WERI-Rb-1 (cell line): Measurements from ENCODE around the gene TBX10.
A peak's percentile ranks its signal among the peaks of the same experiment; 100 is the strongest.

Experiments
- DNase-seq: peaks from one replicate; pipeline ENCODE4 v3.0.0-alpha.2; 2020
- H3K27ac ChIP-seq: fragments of 250-450 bp; sonication (Bioruptor Pico); 2 replicates; pipeline ENCODE4 v1.5.1; 2020; ENCODE audit warnings: mild to moderate bottlenecking, moderate library complexity
- H3K27me3 ChIP-seq: fragments of 250-450 bp; sonication (Bioruptor Pico); 2 replicates; pipeline ENCODE4 v1.5.1; 2021; ENCODE audit warnings: mild to moderate bottlenecking, low read depth, moderate library complexity; ENCODE audit not compliant: insufficient read depth, severe bottlenecking
- H3K36me3 ChIP-seq: fragments of 250-450 bp; sonication (Bioruptor Pico); 2 replicates; pipeline ENCODE4 v1.5.1; 2020; ENCODE audit warnings: mild to moderate bottlenecking, moderate library complexity
- H3K4me3 ChIP-seq: 2 replicates; pipeline ENCODE4 v1.5.1; 2011; ENCODE audit warnings: low read depth, mild to moderate bottlenecking, control low read depth, low read length
- H3K9me3 ChIP-seq: fragments of 250-450 bp; sonication (Bioruptor Pico); 2 replicates; pipeline ENCODE4 v1.5.1; 2021; ENCODE audit warnings: mild to moderate bottlenecking, moderate library complexity; ENCODE audit not compliant: severe bottlenecking
- TF ChIP-seq, protein P1 (sequence below): IDR thresholded peaks from 2 replicates; pipeline ENCODE4 v1.5.1; 2011; ENCODE audit warnings: low read depth, mild to moderate bottlenecking, control low read depth, inconsistent platforms, low read length

TBX10 gene

DNA sequence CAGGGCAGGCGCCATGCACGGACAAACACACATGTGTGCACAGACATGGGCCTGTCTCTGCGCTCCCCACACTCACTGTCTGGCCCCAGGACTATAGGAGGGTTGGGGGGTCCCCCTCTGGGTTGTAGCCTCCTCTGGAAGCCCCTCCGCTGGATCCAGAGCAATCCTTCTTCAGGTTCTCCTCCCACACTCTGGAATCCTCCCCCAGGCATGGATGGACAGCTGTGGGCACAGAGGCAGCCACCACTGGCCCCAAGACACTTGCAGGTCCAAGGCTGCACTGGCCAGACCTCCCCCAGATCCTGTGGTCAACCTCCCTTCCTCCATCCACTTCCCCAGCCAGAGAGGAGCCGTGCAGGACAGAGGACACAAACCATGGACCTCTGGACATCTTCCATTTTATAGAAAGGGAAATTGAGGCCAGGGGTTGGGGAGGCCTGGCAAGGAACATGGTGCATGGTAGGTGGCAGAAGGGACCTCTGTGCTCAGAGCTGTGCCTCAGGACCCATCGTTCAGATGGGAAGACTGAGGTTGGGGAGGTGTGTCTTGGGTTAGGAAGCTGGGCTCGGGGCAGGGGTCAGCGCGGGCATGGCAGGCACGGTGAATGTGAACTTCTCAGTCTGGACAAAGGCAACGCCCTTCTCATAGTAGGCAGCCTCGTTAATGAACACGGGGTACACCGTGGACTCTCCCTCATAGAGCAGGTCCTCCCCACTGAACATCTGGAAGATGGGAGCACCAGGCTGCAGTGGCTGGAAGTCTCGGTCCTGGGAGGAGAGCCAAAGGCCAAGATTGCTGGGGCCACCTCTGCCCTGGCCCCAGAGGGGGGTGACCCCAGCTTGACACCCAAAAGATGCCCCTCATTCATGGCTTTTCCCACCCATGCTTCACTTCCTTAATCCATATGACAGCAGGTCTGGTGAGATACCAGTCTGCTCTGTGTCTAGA lies 2.9 kb upstream of the TBX10 start:
- H3K27me3 ChIP-seq, result no peaks in the 10 kb centered on the region
- no peak overlapping the region for H3K4me3 ChIP-seq
- no peaks in the 10 kb centered on the region for H3K36me3 ChIP-seq
- no peak overlapping the region for H3K27ac ChIP-seq
- DNase-seq, result no peak
- TF ChIP-seq, protein P1, sequence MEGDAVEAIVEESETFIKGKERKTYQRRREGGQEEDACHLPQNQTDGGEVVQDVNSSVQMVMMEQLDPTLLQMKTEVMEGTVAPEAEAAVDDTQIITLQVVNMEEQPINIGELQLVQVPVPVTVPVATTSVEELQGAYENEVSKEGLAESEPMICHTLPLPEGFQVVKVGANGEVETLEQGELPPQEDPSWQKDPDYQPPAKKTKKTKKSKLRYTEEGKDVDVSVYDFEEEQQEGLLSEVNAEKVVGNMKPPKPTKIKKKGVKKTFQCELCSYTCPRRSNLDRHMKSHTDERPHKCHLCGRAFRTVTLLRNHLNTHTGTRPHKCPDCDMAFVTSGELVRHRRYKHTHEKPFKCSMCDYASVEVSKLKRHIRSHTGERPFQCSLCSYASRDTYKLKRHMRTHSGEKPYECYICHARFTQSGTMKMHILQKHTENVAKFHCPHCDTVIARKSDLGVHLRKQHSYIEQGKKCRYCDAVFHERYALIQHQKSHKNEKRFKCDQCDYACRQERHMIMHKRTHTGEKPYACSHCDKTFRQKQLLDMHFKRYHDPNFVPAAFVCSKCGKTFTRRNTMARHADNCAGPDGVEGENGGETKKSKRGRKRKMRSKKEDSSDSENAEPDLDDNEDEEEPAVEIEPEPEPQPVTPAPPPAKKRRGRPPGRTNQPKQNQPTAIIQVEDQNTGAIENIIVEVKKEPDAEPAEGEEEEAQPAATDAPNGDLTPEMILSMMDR, result no peak
- H3K9me3 ChIP-seq, result peaks cover 3% of the 10 kb centered on the region

DNA sequence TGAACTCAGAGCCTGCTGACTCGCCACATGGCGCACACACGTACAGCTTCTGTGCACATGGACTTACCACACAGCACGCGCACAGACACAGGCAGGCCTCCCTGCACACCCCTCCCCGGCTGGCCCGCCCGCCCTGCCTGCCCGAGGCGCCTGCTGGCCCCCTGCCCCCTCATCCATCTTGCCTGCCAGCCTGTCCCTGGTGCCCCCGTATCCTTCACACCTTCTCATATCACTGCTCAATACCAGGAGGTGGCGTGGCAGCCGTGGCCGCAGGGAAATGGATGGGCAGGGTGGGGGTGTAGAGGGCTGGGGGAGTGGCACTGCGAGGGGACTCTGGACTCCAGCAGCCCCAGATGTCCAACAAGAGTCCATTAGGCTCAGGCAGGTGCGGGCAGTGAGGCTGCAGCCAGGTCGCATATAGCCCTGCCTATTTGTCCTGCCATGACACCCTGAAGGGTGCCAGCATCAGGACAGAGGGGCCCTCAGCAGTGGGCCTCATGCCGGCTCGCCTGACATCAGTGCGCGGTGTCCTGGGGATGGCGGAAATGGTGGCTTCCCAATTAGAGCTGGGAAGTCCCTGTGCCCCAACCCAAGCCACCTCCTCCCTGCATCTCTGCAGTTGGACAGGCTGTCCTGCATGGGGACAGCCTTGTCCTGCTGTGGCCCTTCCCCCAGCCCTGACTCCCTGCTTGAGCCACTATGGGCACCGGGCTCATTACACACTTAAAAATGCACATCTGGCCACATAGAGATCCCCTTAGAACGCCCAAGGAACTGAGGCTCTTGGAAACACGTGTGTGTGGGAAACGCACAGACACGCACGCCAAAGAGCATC lies 2.0 kb upstream of the TBX10 start:
- peaks cover 3% of the 10 kb centered on the region for H3K9me3 ChIP-seq
- H3K4me3 ChIP-seq, result no peak overlapping the region
- TF ChIP-seq, protein P1, result no peak
- H3K36me3 ChIP-seq, result no peaks in the 10 kb centered on the region
- H3K27me3 ChIP-seq, result no peaks in the 10 kb centered on the region
- DNase-seq, result no peak
- H3K27ac ChIP-seq, result no peak overlapping the region

DNA sequence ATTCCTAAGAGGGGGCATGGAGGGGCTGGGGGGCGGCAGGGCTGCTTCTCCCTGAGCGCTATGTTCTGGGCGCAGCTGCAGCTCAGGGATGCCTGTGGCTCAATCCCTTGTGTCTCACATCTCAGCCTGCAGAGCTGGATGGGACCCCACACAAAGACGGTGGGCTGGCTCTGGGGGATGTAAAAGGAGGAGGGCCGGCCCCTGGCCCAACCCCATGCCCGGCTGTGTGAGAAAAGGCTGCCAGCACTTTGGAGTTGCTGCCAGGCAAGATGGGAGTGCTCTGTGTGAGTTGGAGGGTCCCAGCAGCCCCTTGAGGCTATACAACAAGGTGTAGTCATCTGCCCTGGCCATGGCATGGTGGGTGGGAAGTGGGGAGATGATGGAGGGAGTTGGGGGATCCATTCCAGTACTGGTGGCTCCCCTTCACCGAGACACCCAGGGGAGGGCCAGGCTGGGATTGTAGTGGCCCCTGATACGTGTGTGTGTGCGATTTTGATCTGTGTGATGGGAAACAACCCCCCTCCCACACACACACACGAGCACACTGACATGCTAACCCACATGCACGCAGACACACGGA lies 1.3 kb upstream of the TBX10 start:
- TF ChIP-seq, protein P1, result no peak
- Histone ChIP-seq H3K36me3 (no peaks in the 10 kb centered on the region), H3K27ac (no peak overlapping the region), H3K4me3 (no peak overlapping the region), H3K9me3 (peaks cover 3% of the 10 kb centered on the region), H3K27me3 (no peaks in the 10 kb centered on the region)
- DNase-seq, result no peak

DNA sequence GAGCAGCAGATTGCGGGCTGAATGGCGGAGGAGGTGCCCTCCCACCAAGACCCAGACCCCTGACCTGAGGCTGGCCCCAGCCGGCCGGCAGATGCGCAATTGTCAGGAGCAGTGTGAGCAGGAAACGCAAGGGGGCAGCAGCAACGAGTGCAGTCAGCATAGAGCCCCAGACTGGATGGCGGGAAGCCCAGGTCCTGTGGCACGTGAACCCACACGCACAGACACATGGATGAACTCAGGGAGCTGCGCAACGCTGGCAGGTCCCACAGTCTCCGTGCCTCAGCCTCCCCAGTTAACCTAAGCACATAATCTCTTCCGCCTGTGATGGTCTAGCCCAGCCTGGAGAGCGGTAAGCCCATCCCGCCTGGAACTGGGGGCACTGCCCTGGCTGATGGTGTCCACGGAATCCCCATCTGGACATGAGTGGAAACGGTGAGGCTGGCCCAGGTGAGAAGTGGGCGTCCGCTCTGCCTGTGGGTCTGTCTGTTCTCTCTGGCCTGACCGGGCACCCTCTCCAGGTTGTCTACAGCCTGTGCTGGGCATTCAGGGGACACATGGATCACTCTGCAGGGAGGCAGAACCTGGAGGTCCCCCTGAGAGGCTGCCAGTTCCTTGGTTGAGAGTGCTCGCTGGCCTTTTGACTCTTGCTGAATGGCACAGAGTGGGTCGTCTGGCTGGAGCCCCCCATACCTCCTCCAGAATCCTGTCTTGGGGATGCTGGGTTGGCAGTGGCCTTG lies 626 bp upstream of the TBX10 start:
- peak; percentile 82 for DNase-seq
- Histone ChIP-seq H3K27me3 (no peaks in the 10 kb centered on the region), H3K36me3 (no peaks in the 10 kb centered on the region), H3K4me3 (no peak overlapping the region), H3K9me3 (peaks cover 3% of the 10 kb centered on the region), H3K27ac (no peak overlapping the region)
- TF ChIP-seq, protein P1, result peak; percentile 96
